KOPT-K1 (cell line): ENCODE measurements around the gene SNX25.

Experiments
- H3K27ac ChIP-seq: fragments of 200-600 bp; sonication (generic); 2 replicates; pipeline ENCODE4 v1.5.1; 2016; ENCODE audit warnings: antibody characterized with exemption, mild to moderate bottlenecking, low read depth, low read length; ENCODE audit not compliant: poor library complexity, severe bottlenecking
- H3K36me3 ChIP-seq: fragments of 200-600 bp; sonication (generic); 2 replicates; pipeline ENCODE4 v1.5.1; 2017; ENCODE audit warnings: antibody characterized with exemption, mild to moderate bottlenecking, low read length, moderate library complexity; ENCODE audit not compliant: insufficient read depth
- H3K9me3 ChIP-seq: fragments of 200-600 bp; sonication (generic); 2 replicates; pipeline ENCODE4 v1.5.1; 2017; ENCODE audit warnings: antibody characterized with exemption, low read length, mild to moderate bottlenecking; ENCODE audit not compliant: insufficient read depth, poor library complexity, severe bottlenecking

The SNX25 gene

DNA sequence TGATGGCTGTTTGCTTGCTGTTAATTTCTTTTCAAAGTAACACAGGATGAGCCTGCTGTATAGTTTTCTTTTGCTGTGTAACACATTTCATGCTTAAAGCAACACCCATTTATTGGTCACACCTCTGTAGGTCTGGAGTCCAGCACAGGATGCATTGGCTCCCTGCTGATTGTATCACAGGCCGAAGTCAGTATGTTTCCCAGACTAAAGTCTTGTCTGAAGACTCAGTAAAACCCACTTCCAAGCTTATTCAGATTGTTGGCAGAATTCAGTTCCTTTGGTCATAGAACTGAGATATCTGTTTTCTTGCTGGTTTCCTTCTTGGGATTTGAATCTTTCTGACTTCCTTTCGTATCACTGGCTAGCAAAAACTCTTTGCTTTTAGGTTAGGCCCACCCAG, 132.0 kb downstream of the SNX25 start:
- Histone ChIP-seq H3K36me3 (no peaks in the 10 kb centered on the region; the same call in 1 of the 2 replicates), H3K9me3 (peaks cover 4% of the 10 kb centered on the region), H3K27ac (no peak overlapping the region)

DNA sequence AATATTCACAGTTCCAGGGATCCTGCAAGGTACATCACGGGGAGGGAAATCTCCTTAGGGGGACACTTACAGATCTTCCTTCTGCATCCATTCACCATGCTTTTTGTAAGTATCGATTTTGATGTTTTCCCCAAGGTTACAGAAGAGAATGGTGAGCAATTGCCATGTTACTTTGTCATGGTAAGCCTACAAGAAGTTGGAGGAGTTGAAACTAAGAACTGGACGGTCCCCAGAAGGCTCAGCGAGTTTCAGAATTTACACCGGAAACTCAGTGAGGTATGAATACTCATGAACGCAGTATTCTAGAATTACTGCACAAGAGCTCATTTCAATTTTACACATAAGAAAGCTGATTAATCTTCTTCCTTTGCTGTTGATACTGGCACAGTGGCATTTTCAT, 132.4 kb downstream of the SNX25 start:
- H3K27ac ChIP-seq, result no peak overlapping the region
- H3K36me3 ChIP-seq, result peaks cover under 1% of the 10 kb centered on the region; the same call in 1 of the 2 replicates
- peaks cover 4% of the 10 kb centered on the region for H3K9me3 ChIP-seq

DNA sequence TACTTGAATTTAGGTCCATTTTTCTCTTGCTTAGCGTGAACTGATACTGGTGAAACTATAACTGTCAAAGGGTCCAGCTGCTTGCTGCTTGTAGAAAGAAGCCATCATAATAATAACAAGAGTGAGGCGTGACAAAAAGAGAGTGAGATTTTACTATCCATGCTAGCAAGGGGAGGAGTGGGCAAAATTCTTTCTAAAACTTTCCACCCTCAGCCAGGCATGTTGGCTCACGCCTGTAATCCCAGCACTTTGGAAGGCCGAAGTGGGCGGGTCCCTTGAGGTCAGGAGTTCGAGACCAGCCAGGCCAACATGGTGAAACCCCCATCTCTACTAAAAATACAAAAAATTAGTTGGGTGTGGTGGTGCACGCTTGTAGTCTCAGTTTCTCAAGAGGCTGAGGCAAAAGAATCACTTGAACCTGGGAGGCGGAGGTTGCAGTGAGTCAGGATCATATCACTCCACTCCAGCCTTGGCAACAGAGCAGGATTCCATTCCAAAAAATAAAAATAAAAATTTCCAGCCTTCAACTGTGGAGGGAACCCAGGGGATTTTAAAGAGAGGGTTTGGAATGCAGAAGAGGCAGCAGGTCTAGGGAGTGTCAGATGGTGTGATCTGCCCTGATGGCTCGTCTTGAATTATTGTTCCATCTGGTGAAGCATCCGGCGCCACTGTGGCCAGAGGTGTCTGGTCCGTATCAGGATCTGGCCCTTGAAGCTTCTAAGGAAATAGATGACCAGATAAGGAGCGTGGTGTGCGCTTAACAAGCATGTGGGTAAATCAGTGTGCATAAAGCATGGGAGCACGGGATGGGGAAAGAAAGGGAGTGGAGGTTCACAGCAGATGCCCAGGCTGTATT, 134.6 kb downstream of the SNX25 start:
- H3K9me3 ChIP-seq, result no peaks in the 10 kb centered on the region
- H3K36me3 ChIP-seq, result peaks cover 13% of the 10 kb centered on the region; the same call in 1 of the 2 replicates
- no peak overlapping the region for H3K27ac ChIP-seq

DNA sequence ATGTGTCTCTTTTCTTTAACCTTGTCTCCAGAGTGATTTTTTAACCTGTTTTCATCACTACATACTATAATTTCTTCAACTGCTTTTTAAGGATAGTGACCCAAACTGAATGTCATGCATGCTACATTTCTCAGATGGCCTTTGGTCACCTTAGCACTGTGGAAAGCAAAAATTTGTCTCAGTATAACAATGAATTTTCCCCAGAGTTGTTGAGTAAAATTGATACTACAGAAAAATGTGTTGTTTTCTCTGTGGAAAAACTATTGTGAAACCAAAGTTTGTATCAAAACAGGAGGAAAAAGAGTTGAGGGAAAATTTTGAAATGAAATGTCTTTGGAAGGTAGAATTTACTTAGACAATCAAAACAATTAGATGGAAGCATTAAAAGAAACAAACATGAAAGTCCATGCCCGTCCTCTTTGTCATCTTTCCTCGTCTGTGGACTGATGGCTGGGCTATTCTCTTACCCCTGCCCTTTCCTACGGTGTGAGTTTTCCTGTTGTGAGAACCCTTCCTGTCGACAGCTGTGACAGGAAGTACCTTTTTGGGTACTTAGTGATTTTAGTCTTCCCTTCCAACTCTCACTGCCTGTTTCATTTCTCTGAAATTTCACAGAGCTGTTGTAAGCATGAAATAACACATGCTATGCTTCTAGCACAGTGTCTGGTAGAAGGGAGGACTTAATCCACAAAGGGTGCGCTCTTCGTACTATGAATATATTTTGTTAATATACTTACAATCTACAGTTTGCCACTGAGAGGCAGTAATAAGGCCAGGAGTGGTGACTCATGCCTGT, 135.5 kb downstream of the SNX25 start:
- H3K36me3 ChIP-seq, result peaks cover 15% of the 10 kb centered on the region; the same call in 1 of the 2 replicates
- no peak overlapping the region for H3K27ac ChIP-seq
- H3K9me3 ChIP-seq, result no peaks in the 10 kb centered on the region

DNA sequence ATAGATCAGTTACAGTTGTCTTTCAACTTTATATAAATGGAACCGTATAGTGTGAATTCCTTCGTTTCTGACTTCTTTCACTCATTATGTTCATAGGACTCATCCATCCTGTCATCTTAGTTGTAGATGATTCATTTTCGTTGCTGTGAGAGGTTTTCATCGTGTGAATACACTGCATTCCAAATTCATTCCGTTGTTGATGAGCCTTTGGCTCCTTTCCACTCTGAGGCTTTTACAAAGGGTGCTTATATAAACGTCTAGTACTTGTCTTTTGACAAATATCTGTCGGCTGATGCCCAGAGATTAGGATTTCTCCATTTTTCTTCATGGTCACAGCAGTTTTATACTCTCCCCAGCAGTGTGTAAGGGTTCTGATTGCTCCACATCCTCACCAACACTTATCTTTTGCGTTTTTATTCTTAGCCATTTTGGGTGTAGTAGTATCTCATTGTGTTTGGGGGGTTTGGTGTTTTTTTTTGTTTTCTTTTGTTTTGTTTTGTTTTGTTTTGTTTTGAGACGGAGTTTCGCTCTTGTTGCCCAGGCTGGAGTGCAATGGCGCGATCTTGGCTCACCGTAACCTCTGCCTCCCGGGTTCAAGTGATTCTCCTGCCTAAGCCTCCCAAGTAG, 137.7 kb downstream of the SNX25 start:
- no peak overlapping the region for H3K27ac ChIP-seq

DNA sequence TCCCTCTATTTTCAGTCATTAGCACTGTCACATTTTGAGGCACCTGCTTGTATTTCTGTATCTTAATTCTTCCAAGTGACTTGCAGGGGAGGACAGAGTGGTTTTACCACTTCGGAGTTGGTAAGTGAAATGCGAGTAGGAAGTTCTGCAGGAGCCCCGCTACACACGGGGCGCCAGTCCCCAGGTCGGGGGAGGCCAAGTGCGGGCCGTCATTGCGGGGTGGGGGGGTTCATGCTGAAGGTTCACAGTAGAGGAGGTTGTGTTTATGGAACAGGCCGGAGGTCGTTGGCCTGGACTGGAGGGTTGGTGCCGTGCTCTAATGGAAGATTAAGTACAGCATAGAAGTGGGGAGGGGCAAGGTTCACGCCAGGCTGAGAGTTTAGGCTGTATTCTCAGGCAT, 142.3 kb downstream of the SNX25 start:
- Histone ChIP-seq H3K36me3 (peaks cover 33% of the 10 kb centered on the region; the same call in 1 of the 2 replicates), H3K9me3 (no peaks in the 10 kb centered on the region), H3K27ac (no peak overlapping the region)

More for the DNA sequence above, 137.7 kb downstream of the SNX25 start:
- H3K36me3 ChIP-seq, result peaks cover 29% of the 10 kb centered on the region; the same call in 1 of the 2 replicates
- no peaks in the 10 kb centered on the region for H3K9me3 ChIP-seq

DNA sequence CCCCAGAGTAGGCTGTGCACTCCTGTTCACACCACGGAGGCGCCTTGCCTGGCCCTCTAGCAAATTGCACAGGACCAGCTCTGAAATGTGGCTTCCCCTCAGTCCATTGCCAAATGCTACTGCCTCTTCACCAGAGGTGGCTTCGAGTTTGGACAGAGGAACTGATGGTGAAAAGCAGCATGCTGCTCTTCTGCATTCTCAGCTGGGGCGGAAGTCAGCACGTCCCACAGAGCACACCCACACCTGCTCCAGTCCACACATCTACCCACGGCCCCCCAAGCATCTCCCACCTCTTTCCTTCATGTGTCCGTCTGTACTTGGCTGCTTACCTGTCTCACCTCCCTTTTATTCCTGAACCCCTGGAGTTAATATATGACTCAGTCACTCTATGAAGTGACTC, 142.8 kb downstream of the SNX25 start:
- Histone ChIP-seq H3K27ac (no peak overlapping the region), H3K36me3 (peaks cover 28% of the 10 kb centered on the region; the same call in 1 of the 2 replicates), H3K9me3 (no peaks in the 10 kb centered on the region)

DNA sequence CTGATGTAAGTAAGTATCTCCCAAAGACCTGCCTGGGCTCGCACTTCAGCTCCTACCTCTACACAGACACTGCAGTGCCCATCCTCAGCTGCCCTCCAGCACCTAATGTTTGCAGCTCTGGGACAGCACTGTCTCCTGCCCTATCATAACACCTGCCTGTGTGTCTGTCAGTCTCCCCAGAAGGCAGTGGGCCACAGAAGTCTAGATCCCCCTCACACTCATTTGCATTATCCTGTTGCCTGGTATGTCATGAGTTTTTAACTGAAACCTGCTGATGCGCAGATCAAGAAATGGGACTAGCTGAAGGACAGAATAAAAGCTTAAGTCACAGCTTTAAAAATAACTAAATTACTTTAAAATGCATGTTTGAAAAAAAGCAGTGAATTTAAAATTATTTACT, 143.3 kb downstream of the SNX25 start:
- Histone ChIP-seq H3K27ac (no peak overlapping the region), H3K36me3 (peaks cover 28% of the 10 kb centered on the region; the same call in 1 of the 2 replicates), H3K9me3 (no peaks in the 10 kb centered on the region)

DNA sequence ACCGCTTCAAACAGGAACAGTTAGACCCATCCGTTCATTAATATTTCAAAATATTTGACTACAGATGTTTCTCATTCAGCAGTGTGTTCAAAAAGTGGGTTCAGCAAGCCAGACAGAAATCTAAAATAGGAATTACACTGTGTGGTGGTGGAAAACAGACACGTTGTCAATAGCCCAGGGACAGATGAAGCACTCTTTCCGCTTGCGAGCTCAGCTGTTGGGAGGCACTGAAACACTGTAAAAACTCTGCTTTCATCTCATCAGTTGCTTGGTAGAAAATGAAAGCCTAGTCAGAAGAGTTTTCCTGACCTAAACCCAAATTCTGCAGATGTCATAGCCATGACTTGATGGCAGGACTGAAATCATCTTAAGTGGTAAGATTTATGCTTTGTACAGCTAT, 147.8 kb downstream of the SNX25 start:
- peaks cover 4% of the 10 kb centered on the region; the same call in 1 of the 2 replicates for H3K36me3 ChIP-seq
- no peak overlapping the region for H3K27ac ChIP-seq

DNA sequence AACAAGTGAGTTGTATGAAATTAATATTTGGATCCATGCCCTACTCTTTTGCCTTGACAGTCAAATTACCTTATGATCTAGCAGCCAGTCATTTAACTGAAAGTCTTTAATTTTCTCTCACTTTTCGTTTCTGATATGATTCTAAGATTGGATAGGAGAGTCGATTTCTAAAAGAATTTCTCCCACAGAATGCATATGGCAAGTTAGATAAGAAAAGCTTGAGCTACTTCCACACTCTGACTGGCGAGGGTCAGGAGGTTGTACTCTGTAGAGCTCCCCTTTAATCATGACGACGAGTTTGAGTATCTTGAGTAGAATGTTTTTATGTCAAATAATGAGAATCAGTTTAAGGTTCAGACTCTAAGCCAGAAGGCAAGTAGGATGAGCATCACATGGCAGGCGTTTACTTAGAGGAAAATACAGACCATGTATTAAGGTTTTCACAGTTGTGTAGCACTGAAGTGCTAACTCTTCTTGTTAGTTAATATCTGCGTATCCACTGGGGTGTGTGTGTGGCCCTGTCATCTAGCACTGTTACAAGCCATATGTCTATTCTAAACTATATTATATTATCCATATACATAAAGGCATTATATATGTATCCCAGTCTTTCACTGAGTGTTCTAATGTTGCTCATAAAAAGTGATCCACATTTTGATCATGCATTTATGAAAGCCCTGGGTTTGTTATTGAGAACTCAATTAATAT, 148.5 kb downstream of the SNX25 start:
- Histone ChIP-seq H3K9me3 (no peaks in the 10 kb centered on the region), H3K27ac (no peak overlapping the region), H3K36me3 (peaks cover 4% of the 10 kb centered on the region; the same call in 1 of the 2 replicates)

More for the DNA sequence above, 147.8 kb downstream of the SNX25 start:
- no peaks in the 10 kb centered on the region for H3K9me3 ChIP-seq

DNA sequence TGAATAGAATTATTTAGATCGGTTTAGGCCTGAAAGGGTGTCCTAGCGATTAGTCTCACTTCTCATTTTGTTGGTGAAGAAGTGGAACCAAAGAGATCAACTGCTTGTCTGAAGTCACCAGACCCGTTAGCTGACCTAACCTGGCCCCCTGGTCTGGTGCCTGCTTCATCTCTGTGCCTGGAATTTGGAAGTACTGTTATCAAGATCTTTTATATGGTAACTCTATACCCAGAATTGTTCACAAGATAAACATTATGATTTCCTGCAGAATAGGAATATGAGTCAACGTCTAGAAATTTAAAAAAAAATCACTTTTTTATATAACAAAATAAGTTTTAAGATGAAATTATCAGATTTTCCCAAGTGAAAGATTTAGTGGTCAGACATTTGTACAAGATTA, 149.1 kb downstream of the SNX25 start:
- H3K9me3 ChIP-seq, result no peaks in the 10 kb centered on the region
- H3K27ac ChIP-seq, result no peak overlapping the region
- H3K36me3 ChIP-seq, result peaks cover 4% of the 10 kb centered on the region; the same call in 1 of the 2 replicates

DNA sequence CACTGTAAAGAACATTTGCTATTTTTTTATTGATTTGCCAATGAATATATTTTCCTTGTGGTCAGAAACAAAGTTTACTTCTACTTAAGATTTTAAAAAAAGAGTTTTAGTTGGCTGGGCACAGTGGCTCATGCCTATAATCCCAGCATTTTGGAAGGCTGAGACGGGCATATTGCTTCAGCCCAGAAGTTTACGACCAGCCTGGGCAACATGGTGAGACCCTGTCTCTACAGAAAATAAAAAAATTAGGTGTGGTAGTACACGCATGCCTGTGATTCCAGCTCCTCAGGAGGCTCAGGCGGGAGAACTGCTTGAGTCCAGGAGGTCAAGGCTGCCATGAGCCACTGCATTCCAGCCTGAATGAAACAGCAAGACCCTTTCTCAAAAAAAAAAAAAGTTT, 149.6 kb downstream of the SNX25 start:
- H3K36me3 ChIP-seq, result peaks cover 4% of the 10 kb centered on the region; the same call in 1 of the 2 replicates
- no peak overlapping the region for H3K27ac ChIP-seq
- H3K9me3 ChIP-seq, result no peaks in the 10 kb centered on the region

DNA sequence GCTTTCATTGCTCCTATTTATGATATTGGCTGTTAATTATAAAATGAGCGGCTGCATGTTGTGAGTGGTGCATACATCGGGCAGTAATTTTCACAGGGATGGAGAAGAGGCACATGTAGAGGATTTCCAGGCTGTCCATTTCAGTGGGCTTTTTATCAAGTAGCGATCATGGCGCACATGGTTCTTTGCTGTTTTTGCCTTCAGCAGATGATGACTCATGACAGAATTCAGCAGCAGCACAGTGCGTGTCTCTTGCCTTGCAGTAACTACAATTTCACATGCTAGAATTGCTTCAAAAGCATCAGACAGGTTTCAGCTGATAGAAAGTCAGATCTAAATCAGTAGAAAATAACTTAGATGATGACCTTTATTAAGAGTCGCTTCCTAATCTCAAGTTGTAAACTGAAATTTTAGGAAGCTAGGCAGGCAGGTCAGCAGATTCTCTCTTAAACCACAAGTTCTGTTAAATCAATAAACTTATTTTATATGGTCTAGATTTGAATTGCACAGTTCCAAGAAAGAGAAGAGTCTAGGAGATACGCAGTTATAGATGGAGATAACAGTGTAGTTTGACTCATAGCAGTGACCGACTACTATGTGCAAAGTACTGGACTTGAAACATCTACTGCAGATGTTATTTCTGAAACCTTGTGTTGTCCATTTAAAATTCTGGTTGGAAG, 150.5 kb downstream of the SNX25 start:
- Histone ChIP-seq H3K36me3 (no peaks in the 10 kb centered on the region), H3K27ac (no peak overlapping the region), H3K9me3 (no peaks in the 10 kb centered on the region)

DNA sequence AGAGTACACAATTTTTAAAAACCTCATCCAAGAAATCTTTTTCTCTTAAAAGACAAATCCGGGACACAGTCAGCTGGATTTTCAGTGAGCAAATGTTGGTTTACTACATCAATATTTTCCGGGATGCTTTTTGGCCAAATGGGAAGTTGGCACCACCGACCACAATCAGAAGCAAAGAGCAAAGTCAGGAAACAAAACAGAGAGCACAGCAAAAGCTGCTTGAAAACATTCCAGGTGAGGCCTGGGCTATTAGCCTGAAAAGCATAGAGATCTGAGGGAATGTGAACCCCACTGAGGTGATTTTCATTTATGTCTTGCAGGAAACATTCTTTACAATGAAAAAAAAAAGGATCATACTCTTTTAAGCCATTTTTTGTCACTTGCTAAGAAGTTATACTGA, 152.5 kb downstream of the SNX25 start:
- Histone ChIP-seq H3K27ac (no peak overlapping the region), H3K9me3 (no peaks in the 10 kb centered on the region), H3K36me3 (no peaks in the 10 kb centered on the region)
